OCI-M1 (cell line): ENCODE measurements around the gene ADAM17.
"Not testable (repeated sequence)": the region's sequence is repeated elsewhere in the genome, so short reads cannot be mapped to it uniquely, and the experiment has no call there.

ENCODE experiments used
- DNase-seq: peaks from one replicate; lab custom pipeline; 2025; lab: John Stamatoyannopoulos, UW

The ADAM17 gene

GRCh38 chr2:9555297-9556120 lies at the start of gene ADAM17:
Gene ADAM17, minus strand, starts transcription at chr2:9555830. Its CDS starts 225 bp downstream, at chr2:9555605.
- peak; percentile 98 for DNase-seq

- DNase-seq = no peak
Observed at GRCh38 chr2:9602412-9602811, 46.8 kb upstream of the ADAM17 start.

- DNase-seq = no peak
Observed at GRCh38 chr2:9601397-9601796, 45.8 kb upstream of the ADAM17 start.

GRCh38 chr2:9599430-9599829 lies 43.8 kb upstream of the ADAM17 start:
- no peak for DNase-seq

GRCh38 chr2:9596621-9597311 lies 41.1 kb upstream of the ADAM17 start:
- DNase-seq = no peak

- DNase-seq = no peak
Observed at GRCh38 chr2:9595746-9596145, 40.1 kb upstream of the ADAM17 start.

- not testable (repeated sequence) for DNase-seq
Observed at GRCh38 chr2:9595256-9595655, 39.6 kb upstream of the ADAM17 start.

GRCh38 chr2:9594366-9595054 lies 38.9 kb upstream of the ADAM17 start:
- no peak for DNase-seq

GRCh38 chr2:9593925-9594324 lies 38.3 kb upstream of the ADAM17 start:
- DNase-seq = no peak

- no peak for DNase-seq
Observed at GRCh38 chr2:9592699-9593098, 37.1 kb upstream of the ADAM17 start.

GRCh38 chr2:9590641-9591040 lies 35.0 kb upstream of the ADAM17 start:
- no peak for DNase-seq

- DNase-seq = no peak
Observed at GRCh38 chr2:9586465-9586864, 30.8 kb upstream of the ADAM17 start.

GRCh38 chr2:9585486-9585885 lies 29.9 kb upstream of the ADAM17 start:
- no peak for DNase-seq

- DNase-seq = not testable (repeated sequence)
Observed at GRCh38 chr2:9584902-9585301, 29.3 kb upstream of the ADAM17 start.

GRCh38 chr2:9582624-9583023 lies 27.0 kb upstream of the ADAM17 start:
- no peak for DNase-seq

- no peak for DNase-seq
Observed at GRCh38 chr2:9578467-9579235, 23.0 kb upstream of the ADAM17 start.

GRCh38 chr2:9574331-9574730 lies 18.7 kb upstream of the ADAM17 start:
- no peak for DNase-seq

GRCh38 chr2:9573840-9574239 lies 18.2 kb upstream of the ADAM17 start:
- DNase-seq = no peak

- DNase-seq = peak; percentile 27
Observed at GRCh38 chr2:9573013-9573720, 17.5 kb upstream of the ADAM17 start.

GRCh38 chr2:9570182-9571060 lies 14.8 kb upstream of the ADAM17 start:
- DNase-seq = peak; percentile 24
